ENCODE data around the gene TCF19. TPM values are rescaled to one million over a fixed set of nuclear protein-coding genes. Genes with fewer than 3 reads are reported as not detected.

The TCF19 gene
- total and polyA plus RNA-seq, 2 donors (not counting 3 experiments of a cell fraction or from before 2014, with no cell fraction given), result 13.9 to 31.7 TPM

- Histone ChIP-seq H3K27me3 (ENCODE audit: control insufficient read depth in 2 of 2, insufficient read depth in 2 of 2, low read length in 2 of 2) (no peaks in the 10 kb centered on the region), H3K9ac (replicated peaks; ENCODE audit: extremely low read depth, insufficient read depth, low read length) (peak overlapping the region; percentile 26), H3K4me3 (replicated peaks in 1 of 3; ENCODE audit: insufficient read depth in 1 of 3, low read depth in 1 of 3, low read length in 3 of 3) (peak overlapping the region in 2 of 3 experiments; percentile 49 to 62), H3K27ac (ENCODE audit: insufficient read depth, low read depth, low read length) (peak overlapping the region; percentile 54), H2AFZ (ENCODE audit: low read depth, low read length) (no peak overlapping the region), H4K20me1 (replicated peaks; ENCODE audit: control insufficient read depth, extremely low read depth, insufficient read depth, low read length) (no peaks in the 10 kb centered on the region), H3K4me2 (ENCODE audit: insufficient read depth, low read length) (peak overlapping the region; percentile 88), H3K79me2 (ENCODE audit: control insufficient read depth, insufficient read depth, low read length) (peaks cover 3% of the 10 kb centered on the region), H3K9me3 (replicated peaks; ENCODE audit: control insufficient read depth, insufficient read depth, low read length) (no peaks in the 10 kb centered on the region), H3K36me3 (ENCODE audit: control insufficient read depth in 2 of 2, extremely low read depth in 1 of 2, insufficient read depth in 2 of 2, low read length in 2 of 2) (no peaks in the 10 kb centered on the region), H3K4me1 (ENCODE audit: control insufficient read depth, extremely low read depth, insufficient read depth, low read length) (peaks cover 14% of the 10 kb centered on the region), H3K9me1 (replicated peaks; ENCODE audit: control insufficient read depth, extremely low read depth, insufficient read depth, low read length) (no peaks in the 10 kb centered on the region)
- dilution Hi-C loops (cut with MboI; ENCODE audit: extremely low pct_ligation_motif_present, low sequenced_read_pairs) (no loop called here), intact Hi-C loops (cut with micrococcal nuclease) (no loop called here)
- TF ChIP-seq, protein P1, sequence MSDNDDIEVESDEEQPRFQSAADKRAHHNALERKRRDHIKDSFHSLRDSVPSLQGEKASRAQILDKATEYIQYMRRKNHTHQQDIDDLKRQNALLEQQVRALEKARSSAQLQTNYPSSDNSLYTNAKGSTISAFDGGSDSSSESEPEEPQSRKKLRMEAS (IDR thresholded peaks at IDR 0.05; ENCODE audit: insufficient read depth, insufficient read length), result no peak
- no TSS peak for BruUV-seq (replicated peaks)
- DNase-seq (ENCODE audit: low read depth, low spot score), result no peak
- no peak for FAIRE-seq
- CTCF ChIA-PET, result interaction anchor here (0.9 to 15.1 kb wide), 2 partner anchors 11 to 163 kb away, joined by 4 to 233 read pairs; no protein-coding TSS in a partner anchor
- POLR2A ChIA-PET, result no interaction called here
These were observed 45.1 kb downstream of the TCF19 start for GRCh38 chr6:31203345-31203979.

DNA sequence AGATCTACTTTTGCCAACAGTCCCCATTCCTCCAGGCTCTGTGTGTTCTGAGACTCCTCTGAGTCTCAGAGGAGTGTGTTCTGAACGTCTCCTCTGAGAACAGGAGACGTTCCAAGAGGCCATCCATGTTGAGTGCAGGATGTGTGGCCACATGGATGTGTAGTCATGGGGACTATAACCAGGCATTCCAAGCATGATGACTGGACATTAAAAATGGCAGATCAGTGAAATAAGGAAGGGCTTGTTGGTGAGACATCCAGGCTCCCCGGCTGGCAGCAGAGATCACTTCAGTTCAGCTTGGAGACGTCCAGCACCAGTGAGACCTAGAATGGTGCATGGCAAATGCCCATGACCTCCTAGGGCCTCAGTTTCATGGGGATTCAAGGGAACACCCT, 46.4 kb downstream of the TCF19 start:
- Histone ChIP-seq H3K9me1 (replicated peaks; ENCODE audit: control insufficient read depth, extremely low read depth, insufficient read depth, low read length) (no peaks in the 10 kb centered on the region), H4K20me1 (replicated peaks; ENCODE audit: control insufficient read depth, extremely low read depth, insufficient read depth, low read length) (no peaks in the 10 kb centered on the region), H3K36me3 (ENCODE audit: control insufficient read depth in 2 of 2, extremely low read depth in 1 of 2, insufficient read depth in 2 of 2, low read length in 2 of 2) (no peaks in the 10 kb centered on the region), H3K9me3 (replicated peaks; ENCODE audit: control insufficient read depth, insufficient read depth, low read length) (no peaks in the 10 kb centered on the region), H3K27ac (ENCODE audit: insufficient read depth, low read depth, low read length) (no peak overlapping the region), H3K27me3 (ENCODE audit: control insufficient read depth in 2 of 2, insufficient read depth in 2 of 2, low read length in 2 of 2) (no peaks in the 10 kb centered on the region), H3K4me1 (ENCODE audit: control insufficient read depth, extremely low read depth, insufficient read depth, low read length) (peaks cover 14% of the 10 kb centered on the region), H3K4me2 (ENCODE audit: insufficient read depth, low read length) (no peak overlapping the region), H3K9ac (replicated peaks; ENCODE audit: extremely low read depth, insufficient read depth, low read length) (no peak overlapping the region), H2AFZ (ENCODE audit: low read depth, low read length) (no peak overlapping the region), H3K79me2 (ENCODE audit: control insufficient read depth, insufficient read depth, low read length) (no peaks in the 10 kb centered on the region), H3K4me3 (replicated peaks in 1 of 3; ENCODE audit: insufficient read depth in 1 of 3, low read depth in 1 of 3, low read length in 3 of 3) (no peak overlapping the region)
- BruUV-seq (replicated peaks), result no TSS peak
- DNase-seq (ENCODE audit: low read depth, low spot score), result no peak
- ChIA-PET CTCF (interaction anchor here (15.1 kb wide), 1 partner anchor 161 kb away, joined by 233 read pairs; no protein-coding TSS in a partner anchor), POLR2A (interaction anchor here (0.7 kb wide), 1 partner anchor 280 kb away, joined by 7 read pairs; no protein-coding TSS in a partner anchor)
- dilution Hi-C loops (cut with MboI; ENCODE audit: extremely low pct_ligation_motif_present, low sequenced_read_pairs) (no loop called here), intact Hi-C loops (cut with micrococcal nuclease) (no loop called here)
- no peak for FAIRE-seq
- TF ChIP-seq EZH2 (IDR thresholded peaks at IDR 0.05; ENCODE audit: borderline replicate concordance, low read depth, low read length, severe bottlenecking), result no peak
- no peak for TF ChIP-seq GATA2 (IDR thresholded peaks at IDR 0.05; ENCODE audit: insufficient read depth, insufficient read length, low read depth, low read length)
- TF ChIP-seq FOS (IDR thresholded peaks at IDR 0.05; ENCODE audit: borderline replicate concordance, insufficient read depth, low read length), result no peak
- TF ChIP-seq, protein P2, sequence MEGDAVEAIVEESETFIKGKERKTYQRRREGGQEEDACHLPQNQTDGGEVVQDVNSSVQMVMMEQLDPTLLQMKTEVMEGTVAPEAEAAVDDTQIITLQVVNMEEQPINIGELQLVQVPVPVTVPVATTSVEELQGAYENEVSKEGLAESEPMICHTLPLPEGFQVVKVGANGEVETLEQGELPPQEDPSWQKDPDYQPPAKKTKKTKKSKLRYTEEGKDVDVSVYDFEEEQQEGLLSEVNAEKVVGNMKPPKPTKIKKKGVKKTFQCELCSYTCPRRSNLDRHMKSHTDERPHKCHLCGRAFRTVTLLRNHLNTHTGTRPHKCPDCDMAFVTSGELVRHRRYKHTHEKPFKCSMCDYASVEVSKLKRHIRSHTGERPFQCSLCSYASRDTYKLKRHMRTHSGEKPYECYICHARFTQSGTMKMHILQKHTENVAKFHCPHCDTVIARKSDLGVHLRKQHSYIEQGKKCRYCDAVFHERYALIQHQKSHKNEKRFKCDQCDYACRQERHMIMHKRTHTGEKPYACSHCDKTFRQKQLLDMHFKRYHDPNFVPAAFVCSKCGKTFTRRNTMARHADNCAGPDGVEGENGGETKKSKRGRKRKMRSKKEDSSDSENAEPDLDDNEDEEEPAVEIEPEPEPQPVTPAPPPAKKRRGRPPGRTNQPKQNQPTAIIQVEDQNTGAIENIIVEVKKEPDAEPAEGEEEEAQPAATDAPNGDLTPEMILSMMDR (IDR thresholded peaks at IDR 0.05; ENCODE audit: extremely low read depth in 1 of 2, insufficient read depth in 1 of 2, low read depth in 1 of 2, low read length in 2 of 2), result no peak
- no peak for TF ChIP-seq JUN (IDR thresholded peaks at IDR 0.05; ENCODE audit: borderline replicate concordance, insufficient read depth, insufficient read length, low read depth)
- no peak for TF ChIP-seq POLR2AphosphoS5 (IDR thresholded peaks at IDR 0.05; ENCODE audit: insufficient read depth, low read depth, low read length)
- no peak for TF ChIP-seq MYC (IDR thresholded peaks at IDR 0.05; ENCODE audit: low read depth, low read length)
- no peak for TF ChIP-seq POLR2A (IDR thresholded peaks at IDR 0.05; ENCODE audit: low read depth, low read length)
- TF ChIP-seq, protein P1 (IDR thresholded peaks at IDR 0.05; ENCODE audit: insufficient read depth, insufficient read length), result no peak

All from endothelial cell of umbilical vein (primary cell).